ENCODE measurements around the gene PRDM15.

DNA sequence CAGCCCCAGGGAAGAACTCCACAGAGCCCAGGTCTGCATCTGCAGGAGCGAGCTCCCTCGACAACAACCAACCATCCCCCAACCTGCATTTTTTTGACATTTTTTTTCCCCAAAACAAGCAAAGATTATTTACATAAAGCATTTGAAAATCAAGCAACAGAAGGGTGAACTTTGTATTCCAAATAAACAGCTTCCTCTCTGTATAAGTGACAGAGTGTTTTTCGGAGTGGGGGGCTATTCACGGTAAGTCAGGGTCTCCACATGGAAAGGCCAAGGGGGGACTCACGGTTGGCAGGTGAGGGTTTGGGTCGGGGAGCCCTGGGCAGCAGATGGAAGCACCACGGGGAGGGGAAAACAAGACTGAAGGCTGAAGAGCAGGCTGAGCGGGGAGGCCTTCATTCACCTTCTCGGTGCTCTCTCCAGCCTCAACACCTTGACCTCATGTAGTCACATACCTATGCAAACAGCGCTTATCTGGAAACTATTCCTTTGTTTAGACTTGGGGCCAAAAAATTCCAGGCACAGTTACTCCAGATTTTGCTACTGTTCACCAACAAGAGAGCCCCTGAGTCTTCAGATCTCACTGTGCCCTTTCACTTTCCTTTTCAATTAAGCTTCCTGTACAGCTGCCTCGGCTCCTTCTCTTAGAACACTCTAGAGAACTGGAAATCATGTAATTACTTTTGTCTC is 47.1 kb upstream of the PRDM15 start:
- TF ChIP-seq, protein P1, sequence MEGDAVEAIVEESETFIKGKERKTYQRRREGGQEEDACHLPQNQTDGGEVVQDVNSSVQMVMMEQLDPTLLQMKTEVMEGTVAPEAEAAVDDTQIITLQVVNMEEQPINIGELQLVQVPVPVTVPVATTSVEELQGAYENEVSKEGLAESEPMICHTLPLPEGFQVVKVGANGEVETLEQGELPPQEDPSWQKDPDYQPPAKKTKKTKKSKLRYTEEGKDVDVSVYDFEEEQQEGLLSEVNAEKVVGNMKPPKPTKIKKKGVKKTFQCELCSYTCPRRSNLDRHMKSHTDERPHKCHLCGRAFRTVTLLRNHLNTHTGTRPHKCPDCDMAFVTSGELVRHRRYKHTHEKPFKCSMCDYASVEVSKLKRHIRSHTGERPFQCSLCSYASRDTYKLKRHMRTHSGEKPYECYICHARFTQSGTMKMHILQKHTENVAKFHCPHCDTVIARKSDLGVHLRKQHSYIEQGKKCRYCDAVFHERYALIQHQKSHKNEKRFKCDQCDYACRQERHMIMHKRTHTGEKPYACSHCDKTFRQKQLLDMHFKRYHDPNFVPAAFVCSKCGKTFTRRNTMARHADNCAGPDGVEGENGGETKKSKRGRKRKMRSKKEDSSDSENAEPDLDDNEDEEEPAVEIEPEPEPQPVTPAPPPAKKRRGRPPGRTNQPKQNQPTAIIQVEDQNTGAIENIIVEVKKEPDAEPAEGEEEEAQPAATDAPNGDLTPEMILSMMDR (conservative IDR thresholded peaks at IDR 0.05 in 1 of 2, IDR thresholded peaks at IDR 0.05 in 1 of 2; ENCODE audit: extremely low read depth in 1 of 2, insufficient read depth in 1 of 2, low read depth in 1 of 2, low read length in 2 of 2): no peak
- no peak for TF ChIP-seq EZH2 (IDR thresholded peaks at IDR 0.05; ENCODE audit: borderline replicate concordance, low read length)

Measured in mammary epithelial cell (primary cell).